SIG-M5 treated with dmso at 0.1 percent for 504 hours (cell line): ENCODE measurements around the gene LRRC8B.
"Not testable (repeated sequence)": the region's sequence is repeated elsewhere in the genome, so short reads cannot be mapped to it uniquely, and the experiment has no call there.

ENCODE experiments used
- DNase-seq: peaks from one replicate; lab custom pipeline; 2025; ENCODE audit not compliant: unreplicated experiment; lab: John Stamatoyannopoulos, UW

Gene LRRC8B

GRCh38 chr1:89606227-89606980 lies 81.8 kb downstream of the LRRC8B start:
- DNase-seq = no peak

GRCh38 chr1:89607156-89607555 lies 82.5 kb downstream of the LRRC8B start:
- no peak for DNase-seq

- DNase-seq = no peak
These were observed 83.1 kb downstream of the LRRC8B start for GRCh38 chr1:89607586-89608318.

- no peak for DNase-seq
These were observed 83.8 kb downstream of the LRRC8B start for GRCh38 chr1:89608319-89608983.

GRCh38 chr1:89608984-89609725 lies 84.5 kb downstream of the LRRC8B start:
- DNase-seq = no peak

GRCh38 chr1:89609781-89610456 lies 85.3 kb downstream of the LRRC8B start:
- no peak for DNase-seq

- no peak for DNase-seq
These were observed 85.9 kb downstream of the LRRC8B start for GRCh38 chr1:89610457-89611011.

- no peak for DNase-seq
These were observed 87.1 kb downstream of the LRRC8B start for GRCh38 chr1:89611721-89612120.

GRCh38 chr1:89613928-89614327 lies 89.3 kb downstream of the LRRC8B start:
- DNase-seq = no peak

- DNase-seq = peak; percentile 28
These were observed 91.3 kb downstream of the LRRC8B start for GRCh38 chr1:89615676-89616598.

- no peak for DNase-seq
These were observed 92.4 kb downstream of the LRRC8B start for GRCh38 chr1:89616844-89617627.

GRCh38 chr1:89620664-89621063 lies 96.0 kb downstream of the LRRC8B start:
- no peak for DNase-seq

- peak; percentile 7 for DNase-seq
These were observed 98.3 kb downstream of the LRRC8B start for GRCh38 chr1:89622895-89623294.

- DNase-seq = no peak
These were observed 99.7 kb downstream of the LRRC8B start for GRCh38 chr1:89624314-89624713.

GRCh38 chr1:89624715-89625323 lies 100.2 kb downstream of the LRRC8B start:
- no peak for DNase-seq

- no peak for DNase-seq
These were observed 103.0 kb downstream of the LRRC8B start for GRCh38 chr1:89627596-89627962.

GRCh38 chr1:89629146-89629545 lies 104.5 kb downstream of the LRRC8B start:
- no peak for DNase-seq

- DNase-seq = not testable (repeated sequence)
These were observed 105.0 kb downstream of the LRRC8B start for GRCh38 chr1:89629600-89629999.
